ENCODE data around the gene SAMD8.

SAMD8 gene
- 74.1 reads per million, percentile 76 among the genes with 10 or more reads in this experiment for total RNA-seq

DNA sequence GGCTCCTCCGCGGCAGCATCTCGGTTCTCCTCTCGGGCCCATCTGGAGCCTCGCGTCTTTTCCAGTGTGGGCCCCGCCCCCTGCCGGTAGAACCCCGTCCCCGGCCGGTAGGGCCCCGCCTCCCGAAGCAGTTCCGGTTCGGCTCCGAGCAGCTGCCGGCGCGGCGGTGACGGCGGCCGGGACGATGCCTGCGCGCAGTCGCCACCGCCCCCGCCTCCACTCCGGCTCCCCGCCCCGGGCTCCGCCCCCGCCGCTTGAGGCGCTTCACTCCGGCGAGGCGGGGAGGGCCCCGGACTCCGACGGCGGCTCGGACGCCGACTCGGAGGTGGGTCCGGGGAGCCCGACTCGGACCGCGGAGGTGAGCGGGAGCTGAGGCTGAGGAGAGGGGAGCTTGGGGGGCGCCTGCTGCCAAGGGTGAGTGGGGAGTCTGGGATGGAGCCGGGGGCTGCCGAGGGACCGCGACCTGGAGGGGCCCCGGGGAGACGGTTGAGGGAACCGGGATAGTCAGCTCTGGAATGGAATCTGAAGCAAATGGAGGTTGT, at the start of gene SAMD8:
Gene SAMD8, plus strand, starts transcription at position 292 of the 542 bp plus-strand sequence. CDS start 38,873 bp downstream, outside the sequence.
- DNase-seq: peak; percentile 93

DNA sequence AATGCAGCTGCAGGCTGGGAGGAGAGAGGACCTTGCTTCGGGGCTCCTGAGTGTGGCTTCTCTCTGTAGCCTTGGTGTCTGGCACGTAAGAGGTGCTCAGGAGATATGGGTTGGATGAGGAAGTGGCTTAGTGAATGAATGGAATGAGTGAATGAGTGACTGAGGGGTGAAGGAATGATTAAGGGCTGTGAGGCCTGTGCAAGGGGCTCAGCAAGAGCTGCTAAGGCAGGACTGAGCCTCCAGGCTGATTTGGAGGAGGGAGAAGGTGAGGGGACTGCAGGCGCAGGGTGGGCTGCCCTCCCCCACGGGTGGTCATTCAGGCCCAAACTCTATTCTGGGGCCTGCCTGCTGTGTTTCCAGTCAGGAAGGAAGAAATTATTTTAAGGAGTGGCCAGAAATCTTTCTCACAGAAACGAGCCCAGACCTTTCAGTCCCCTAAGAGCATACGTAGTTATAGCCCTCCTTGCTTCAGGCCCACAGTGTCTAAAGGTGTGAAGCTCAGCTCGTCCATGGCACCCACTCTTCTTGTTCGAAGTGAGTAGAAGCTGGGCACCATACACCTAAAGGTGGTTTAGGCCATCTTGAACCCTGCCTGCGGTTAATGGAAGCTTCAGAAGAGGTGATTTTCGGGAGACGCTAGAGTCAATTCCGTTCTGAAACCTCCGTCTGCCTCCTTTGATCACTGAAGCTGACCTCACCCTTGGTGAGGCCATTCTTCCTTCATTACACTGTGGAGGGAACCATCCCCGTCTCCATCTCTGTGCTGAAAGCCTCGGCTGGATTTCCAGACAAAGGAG, 49.5 kb upstream of the SAMD8 start:
- DNase-seq: no peak

DNA sequence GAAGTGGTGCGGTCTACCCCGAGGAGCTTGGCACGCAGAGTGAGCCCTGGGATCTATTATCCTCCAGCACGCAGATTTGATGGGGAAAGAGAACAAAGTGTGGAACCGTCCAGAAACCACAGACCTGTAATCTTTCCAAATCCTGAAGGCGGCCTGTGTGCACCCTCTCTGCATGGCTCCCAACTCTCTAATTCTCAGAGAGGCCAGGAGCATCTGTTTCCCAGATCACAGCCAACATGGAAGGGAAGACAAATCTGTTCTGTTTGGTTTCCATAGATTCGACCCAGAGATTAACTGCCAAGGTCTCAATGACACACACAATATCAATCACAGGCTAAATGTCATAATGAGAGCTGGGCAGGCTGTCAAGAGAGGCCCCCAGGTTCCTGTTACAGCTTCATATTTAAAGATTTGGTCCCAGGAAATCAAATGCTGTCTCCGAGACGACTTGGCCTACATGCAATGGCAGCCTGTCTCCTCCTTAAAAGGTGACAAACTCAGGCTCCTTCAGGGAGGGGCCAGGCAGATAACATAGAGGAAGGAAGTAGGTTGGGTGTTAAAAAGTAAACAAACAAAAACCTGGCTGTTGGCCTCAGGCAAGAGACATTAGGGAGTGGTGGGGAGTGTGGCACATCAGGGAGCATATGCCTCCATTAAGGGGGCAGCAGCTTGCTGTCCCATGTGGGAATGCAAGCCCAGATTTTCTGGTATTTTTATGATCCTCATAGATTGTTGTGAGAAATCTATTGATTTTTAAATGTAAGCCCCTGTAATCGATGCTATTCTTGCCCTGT, 48.8 kb upstream of the SAMD8 start:
- no peak for DNase-seq

DNA sequence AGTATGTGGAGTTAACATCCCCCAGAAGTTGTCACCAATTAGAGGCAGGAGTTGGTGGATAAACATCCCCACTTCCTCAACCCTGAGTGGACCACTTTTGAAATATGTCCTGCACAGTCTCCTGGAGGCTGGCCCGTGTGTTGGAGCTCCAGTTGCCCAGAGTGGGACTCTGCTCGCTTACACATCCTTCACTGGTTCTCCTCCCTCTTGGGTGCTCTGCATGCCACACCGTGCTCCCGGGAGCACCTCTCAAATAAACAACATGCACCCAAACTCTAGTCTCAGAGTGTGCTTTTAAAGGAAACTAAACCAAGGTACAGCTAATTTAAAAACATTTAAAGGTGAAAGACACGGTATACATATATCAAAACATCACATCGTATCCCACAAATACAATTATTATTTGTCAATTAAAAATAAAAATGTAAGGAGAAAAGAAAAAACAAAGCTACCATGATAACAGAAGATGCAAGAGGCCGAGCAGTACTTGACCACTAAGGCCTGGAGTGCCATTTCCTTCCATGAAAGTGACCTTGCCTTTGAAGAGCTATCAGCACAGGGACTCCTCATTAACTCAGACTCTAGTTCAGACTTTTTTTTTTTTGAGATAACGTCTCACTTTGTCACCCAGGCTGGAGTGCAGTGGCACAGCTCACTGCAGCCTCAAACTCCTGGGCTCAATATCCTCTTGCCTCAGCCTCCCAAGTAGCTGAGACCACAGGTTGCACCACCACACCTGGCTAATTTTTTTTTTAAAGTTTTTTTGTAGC, 47.8 kb upstream of the SAMD8 start:
- DNase-seq: no peak

DNA sequence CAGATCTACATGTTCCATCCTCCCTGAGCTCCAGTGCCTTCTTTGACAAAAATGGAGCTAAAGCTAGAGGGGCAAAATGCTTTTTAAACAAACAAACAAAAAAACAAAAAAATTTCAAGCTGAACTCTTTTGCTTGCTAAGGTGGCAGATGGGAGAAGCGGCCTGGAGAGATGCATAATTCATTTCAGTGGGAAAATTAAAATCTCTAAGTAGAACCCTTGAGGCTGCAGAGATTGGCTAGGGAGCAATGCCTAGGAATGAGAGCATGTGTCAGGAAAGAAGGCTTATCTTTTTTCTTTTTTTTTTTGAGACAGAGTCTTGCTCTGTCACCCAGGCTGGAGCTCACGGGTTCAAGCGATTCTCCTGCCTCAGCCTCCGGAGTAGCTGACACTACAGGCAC, 46.4 kb upstream of the SAMD8 start:
- DNase-seq: no peak

DNA sequence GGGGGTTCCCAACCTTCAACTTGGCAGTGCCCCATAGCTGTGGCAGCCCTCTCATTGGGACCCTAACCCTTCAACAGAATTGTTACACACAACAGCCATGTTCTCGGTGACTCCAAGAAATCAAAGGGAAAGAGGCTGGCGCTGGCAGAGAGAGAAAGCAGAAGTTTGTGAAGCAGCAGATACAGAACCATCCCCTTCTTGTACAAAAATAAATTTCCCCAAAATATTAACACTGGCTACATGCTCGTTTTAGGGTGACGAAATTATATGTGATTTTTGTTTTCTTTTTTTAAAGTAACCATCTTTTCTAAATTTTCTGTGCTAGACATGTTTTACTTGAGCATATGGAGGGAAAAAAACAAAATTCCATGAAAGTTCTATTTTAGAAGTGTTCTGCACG, 45.2 kb upstream of the SAMD8 start:
- DNase-seq: no peak

DNA sequence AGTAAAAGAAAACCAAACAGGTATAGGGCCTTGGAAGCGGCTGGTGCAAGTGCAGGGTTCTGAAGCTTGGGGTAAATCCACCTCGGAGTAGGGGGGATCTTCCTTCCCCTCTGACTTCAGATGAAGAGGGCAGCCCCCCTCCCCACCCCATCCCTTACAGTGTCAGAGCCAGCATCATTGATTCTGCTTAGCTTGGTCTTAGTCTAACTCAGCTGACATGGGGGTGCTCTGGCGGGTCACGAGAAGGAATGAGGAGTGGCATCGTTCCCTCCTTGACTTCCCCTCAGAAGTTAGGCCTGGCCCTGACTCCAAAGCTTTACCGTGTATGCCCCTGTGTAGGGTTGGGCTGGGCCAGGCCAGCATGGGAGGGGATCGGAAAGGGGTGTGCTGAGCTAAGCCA, 44.2 kb upstream of the SAMD8 start:
- no peak for DNase-seq

DNA sequence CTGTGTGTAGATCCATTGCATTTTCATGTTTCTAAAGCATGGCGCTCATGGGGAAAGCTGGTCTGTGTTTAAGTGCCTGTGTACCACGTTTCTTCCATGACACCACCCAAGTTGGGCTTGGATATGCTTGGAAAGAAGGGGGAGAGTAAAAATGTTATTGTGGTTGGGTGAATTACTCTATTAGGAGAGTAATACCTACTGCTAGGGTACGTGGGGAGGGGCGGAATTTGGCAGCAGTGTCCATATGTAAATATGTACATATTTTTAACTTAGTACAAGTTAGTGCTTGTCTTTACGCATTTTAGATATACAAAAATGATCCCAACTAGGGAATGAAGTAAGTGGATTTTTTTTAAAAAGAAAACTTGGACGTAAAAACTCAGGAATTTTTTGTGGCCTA, 42.9 kb upstream of the SAMD8 start:
- DNase-seq: no peak

DNA sequence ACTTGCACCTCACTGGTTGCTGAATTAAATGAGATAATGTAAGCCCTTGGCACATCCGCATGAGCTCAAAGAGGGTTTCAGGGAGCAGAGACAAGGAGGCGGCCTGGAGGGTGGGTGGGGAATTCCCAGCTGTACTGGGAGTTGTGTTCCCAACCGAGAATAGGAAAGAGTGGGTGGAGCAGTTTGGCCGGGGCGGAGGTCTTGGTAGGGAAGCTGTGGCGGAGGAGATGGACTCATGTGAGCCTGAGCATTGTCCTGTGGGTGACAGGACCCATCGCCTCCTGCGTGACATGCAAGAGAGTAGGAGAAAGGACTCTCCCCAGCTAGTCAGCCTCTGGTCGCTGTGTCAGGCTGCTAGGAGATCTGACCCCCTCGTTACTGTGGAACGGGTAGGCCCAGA, 41.0 kb upstream of the SAMD8 start:
- no peak for DNase-seq

DNA sequence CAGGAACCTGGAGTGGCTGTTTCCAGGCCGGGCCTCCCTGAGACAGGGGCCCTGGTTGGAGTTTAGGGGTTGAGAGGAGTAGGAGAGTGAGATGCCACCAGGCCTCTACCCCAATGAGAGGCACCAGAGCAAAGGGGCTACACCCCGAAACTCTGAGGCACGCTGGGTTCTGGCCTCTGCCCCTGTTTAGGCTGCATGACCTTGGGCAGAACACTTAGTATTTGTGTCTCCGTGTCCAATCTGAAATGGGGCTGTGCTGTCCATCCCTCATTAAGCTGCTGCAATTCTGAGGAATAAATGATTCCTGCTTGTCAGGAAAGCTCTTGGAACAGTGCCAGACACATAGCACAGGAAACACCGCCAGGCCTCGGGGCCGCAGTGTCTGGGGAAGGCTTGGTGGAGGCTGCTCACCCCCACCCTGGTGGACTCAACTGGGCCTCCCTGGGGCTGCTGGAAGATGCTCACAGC, 40.5 kb upstream of the SAMD8 start:
- no peak for DNase-seq

DNA sequence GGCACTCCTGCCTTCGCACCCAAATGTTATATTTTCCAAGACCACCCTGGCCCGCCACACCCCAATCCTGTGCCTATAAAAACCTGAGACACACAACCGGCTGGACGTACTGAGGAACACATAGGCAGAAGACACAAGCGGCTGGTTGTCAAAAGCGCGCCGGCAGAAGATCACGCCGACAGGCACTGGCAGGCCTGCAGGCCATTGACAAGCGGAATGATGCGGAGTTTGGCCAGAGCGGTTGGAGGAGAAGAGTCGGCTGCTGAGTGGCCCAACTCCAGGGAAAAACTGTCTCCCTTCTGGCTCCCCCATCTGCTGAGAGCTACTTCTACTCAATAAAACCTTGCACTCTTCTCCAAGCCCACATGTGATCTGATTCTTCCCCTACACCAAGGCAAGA, 39.7 kb upstream of the SAMD8 start:
- DNase-seq: no peak

DNA sequence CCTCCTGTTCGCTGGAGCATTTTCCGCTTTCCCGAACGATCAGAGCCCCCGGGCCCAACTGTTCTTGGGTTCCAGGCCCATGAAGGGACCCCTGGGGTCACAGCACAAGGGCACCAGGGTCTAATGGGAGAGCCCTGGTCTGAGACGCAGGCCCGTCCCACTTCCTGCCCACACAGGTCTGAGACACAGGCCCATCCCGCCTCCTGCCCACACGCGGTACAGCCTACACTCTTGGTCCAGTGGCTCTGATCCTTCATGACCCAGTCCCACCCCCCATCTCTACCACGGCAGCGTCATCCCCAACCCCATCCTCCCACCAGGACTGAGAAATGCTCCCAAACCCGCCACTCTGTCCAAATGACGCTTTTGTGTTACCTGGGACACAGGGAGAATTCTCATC, 38.7 kb upstream of the SAMD8 start:
- no peak for DNase-seq

DNA sequence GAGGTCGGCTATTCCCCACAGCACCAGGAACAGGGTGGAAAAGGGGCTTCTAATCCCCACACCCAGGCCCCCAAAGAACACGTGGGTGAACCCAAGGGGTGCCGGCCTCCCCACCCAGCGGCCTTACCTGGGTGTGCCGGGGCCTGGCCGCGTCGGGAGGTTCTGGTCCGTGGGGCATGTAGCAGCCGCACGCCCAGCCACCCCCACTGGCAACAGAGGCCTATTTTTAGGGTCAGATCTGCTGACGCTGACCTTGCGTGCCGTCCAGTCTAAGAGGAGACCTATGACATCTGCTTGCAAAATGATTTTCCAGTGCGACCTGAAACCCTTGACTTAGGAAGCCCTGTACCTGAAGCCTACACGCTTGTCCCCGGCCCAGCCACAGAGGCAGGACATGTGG, 38.0 kb upstream of the SAMD8 start:
- DNase-seq: no peak

DNA sequence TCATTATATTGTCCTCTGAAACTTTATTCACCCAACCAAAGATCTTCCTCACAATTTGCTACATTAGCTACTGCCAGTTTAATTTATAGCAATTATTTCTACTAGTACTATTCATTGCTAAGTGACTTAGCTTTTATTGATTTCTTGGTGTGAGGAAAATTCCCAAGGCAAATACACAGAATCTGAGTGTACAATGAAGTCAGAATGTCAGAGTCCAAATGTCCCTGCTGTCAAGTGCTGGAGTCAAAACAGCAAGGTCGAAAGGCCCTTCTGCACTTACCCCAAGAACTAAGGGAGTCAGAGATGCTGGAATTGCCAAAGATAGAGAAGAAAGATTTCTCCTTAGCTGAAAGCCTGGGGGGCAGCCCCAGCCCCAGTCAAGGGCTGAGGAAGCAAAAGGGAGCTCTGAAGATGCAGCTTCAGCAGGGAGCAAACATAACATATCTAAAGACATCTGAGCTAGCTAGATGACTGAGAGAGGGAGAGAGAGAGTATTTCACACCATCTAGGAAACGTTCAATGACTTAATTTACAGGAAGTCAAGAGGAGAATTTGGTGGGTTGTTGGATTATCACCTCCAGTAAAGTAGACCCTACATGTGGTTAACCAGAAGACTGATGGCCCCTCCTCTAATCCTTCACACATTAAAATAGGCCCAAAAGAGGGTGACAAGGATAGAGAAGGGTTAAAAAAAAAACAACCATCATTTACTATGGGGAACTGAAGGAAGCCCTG, 36.6 kb upstream of the SAMD8 start:
- DNase-seq: no peak

DNA sequence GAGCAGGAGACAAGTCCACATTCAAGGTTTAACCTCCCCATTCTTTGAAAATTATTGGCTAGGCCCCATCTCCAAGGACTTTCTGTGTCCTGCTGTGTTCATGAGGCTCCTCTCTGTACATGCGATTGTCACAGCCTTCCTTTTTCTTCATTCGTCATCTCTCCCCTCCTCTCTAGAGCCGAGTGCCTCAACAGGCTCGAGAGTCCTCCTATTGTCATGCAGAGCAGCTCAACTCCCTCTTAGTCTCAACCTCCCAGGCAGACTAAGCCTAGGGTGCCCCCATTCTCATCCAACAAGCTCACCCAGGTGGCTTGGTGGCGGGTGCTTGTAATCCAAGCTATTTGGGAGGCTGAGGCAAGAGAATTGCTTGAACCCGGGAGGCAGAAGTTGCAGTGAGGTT, 35.1 kb upstream of the SAMD8 start:
- no peak for DNase-seq

DNA sequence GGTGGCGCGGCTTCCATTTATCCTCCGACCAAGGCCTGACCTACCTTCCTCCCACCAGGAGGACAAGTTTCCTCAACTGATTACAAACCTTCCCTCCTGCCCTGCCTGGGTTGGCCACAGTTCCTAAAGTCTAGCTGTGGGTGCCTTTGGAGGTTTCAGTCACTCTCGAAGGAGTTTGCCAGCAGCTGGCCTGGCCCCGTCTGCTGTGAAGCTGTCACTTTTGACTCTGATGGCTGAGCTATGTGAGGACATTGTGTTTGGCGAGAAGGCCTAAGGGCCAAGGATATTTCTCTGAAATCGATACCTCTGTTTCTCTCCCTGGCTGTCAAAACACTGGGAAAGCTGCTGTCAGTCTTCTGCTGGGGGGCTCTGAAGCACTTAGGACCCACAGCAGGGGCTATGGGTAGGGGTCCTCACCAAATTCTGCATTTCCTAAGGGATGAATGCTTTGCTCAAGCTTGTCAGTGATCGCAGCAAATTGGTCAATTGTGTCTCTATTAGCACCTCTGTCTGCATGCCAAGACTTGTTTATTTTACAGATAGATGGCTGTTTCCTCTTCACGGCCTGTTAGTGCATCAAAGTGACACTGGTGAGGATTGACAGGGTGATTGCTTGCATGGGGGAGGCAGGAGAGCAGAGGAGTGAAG, 31.9 kb upstream of the SAMD8 start:
- DNase-seq: no peak

DNA sequence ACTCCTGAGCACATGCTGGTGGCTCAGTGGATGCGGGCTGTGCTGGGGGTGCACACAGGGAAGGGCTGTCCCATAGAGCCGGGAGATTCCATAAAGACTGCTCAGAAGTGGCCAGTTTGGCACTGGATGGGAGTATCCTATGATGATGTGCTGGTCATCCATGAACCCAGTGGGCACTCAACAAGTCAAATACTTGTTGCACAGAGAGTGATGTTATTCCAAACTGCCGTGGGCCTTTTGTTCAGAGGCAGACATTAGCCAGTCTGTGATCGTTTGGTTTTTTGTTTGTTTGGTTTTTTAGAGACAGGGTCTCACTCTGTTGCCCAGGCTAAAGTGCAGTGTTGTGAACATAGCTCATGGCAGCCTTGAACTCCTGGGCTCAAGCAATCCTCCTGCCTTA, 30.9 kb upstream of the SAMD8 start:
- DNase-seq: no peak

DNA sequence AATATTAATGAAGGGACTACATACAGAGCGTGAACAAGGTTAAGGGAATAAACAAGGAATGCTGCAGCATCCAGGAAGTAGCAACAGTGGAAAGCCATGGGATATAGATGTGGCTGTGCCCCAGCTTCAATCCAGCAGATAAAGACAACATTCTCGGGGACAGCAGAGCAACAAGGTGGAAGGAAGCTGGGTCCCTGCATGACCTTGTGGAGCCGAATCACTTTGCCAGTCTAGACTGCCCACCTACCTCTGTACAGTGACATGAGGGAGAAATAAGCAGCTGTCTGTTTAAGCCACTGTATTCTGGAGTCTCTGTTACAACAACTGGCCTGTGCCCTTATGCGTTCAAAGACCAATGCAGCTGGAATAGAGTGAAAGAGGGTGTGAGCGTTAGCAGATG, 30.1 kb upstream of the SAMD8 start:
- DNase-seq: no peak

DNA sequence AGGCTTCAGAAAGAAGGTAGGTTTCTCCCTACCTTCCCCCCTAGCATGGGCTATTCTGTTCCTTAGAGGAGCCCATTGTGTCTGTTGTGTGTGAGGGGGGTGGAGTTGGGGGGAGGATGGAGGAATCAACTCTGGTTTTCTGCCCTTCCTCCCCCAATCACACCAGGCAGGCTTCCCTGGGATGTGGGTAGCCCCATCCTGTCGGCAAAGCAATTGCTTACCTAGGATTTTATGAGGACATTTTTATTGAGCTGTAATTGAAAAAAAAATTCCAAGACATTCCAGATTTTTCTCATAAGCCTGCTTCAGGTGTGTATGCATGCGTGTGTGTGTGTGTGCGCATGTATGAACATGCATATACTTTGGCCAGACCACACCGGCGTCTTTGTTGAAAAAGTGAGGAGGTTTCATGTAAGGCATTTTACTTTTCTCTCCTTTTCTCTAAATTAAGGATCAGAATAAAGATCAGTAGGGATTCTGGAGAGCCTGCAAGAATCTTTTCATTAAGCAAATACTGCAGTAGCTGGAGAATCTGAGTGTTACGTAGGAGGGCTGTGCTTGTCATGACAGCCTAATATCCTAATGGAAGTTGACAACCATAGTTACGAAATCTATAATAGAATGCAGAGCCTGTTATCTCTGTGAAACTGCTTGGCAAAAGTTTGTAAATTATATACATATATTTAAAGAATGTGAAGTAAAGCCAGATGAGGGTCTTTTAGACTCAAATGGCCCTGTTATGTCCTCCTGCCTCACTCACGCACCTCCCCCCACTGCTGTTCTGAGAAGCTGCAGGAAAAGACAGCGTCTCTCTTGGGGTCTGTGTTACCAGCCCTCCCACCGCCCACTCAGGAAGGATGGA, 27.3 kb upstream of the SAMD8 start:
- DNase-seq: no peak

DNA sequence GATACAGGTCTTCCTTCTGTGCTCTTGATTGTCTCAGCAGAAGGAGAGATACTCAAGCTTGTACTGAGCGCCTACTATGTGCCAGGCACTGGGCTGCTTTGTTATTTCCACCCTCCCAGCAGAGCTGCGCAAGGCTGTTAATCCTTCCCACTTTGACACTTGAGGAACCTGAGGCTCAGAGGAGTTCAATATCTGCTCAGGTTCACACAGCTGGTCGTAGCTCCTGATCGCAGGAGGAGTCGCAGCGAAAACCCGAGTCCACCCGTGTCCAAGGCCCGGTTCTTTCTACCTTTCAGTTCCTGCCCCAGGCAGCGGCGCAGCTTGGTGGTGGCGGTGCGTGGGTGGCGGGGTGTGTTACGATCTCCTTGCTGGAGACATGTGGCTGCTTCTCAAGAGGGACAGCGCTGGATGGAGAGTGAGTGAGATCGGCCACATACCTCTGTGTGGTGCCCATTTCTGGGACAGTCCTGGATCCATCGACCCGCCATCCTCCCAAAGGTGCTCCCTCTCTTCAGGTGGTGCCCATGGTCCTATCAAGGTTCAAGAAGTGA, 26.5 kb upstream of the SAMD8 start:
- DNase-seq: no peak
